DMS53 (cell line): ENCODE data around the gene CABCOCO1.
"Not testable (repeated sequence)": the region's sequence is repeated elsewhere in the genome, so short reads cannot be mapped to it uniquely, and the experiment has no call there.

Experiments used
- DNase-seq: peaks from one replicate; lab custom pipeline; 2025; lab: John Stamatoyannopoulos, UW

The CABCOCO1 gene

DNA sequence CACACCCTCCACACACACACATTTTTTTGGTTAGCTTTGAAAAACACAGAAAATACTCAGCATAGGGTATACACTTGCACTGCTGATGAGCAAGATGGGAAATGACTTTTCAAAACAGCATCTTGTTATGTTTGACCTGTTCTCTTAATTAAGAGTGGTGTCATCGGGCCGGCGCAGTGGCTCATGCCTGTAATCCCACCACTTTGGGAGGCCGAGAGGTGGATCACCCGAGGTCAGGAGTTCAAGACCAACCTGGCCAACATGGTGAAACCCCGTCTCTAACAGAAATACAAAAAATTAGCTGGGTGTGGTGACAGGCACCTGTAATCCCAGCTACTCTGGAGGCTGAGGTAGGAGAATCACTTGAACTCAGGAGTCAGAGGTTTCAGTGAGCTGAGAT is 56.7 kb downstream of the CABCOCO1 start:
- not testable (repeated sequence) for DNase-seq

DNA sequence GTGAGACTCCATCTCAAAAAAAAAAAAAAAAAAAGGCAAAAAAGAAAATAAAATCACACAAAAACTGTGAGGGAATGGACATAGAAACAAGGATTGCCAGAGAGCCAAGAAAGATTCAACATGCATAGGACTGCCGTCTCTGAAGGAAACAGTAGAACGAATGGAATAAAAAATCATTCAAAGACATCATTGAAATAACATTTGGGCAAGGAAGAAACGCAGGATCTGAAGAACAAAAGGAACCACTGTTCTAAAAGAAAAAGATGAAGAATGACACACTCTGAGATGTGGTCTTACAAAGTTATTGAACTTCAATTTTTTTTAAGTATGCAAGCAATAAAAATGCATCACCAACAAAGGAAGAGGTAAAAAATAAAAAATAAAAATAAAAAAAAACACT is 57.2 kb downstream of the CABCOCO1 start:
- DNase-seq = no peak

DNA sequence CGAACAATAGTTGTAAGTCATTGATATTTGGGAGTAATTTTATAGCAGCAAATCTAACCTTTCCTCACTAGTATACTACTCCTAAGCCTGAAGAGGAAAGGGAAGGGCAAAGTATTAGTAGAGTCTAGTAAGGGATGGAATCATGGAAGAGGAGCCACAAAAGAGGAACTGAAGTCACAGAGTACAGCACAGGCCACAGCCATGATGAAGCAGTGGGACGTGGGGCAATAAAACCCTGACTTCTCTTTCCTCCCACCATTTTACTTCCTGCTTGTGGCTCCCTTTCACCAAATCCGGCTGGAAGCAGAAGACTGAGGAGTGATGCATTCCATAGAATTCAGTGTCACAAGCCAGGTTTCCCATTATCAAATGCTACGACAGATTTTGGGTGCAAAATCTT is 58.7 kb downstream of the CABCOCO1 start:
- DNase-seq = no peak

DNA sequence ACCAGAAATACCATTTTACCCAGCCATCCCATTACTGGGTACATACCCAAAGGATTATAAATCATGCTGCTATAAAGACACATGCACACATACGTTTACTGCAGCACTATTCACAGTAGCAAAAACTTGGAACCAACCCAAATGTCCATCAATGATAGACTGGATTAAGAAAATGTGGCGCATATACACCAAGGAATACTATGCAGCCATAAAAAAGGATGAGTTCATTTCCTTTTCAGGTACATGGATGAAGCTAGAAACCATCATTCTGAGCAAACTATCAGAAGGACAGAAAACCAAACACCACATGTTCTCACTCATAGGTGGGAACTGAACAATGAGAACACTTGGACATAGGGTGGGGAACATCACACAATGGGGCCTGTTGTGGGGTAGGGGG is 62.5 kb downstream of the CABCOCO1 start:
- not testable (repeated sequence) for DNase-seq

DNA sequence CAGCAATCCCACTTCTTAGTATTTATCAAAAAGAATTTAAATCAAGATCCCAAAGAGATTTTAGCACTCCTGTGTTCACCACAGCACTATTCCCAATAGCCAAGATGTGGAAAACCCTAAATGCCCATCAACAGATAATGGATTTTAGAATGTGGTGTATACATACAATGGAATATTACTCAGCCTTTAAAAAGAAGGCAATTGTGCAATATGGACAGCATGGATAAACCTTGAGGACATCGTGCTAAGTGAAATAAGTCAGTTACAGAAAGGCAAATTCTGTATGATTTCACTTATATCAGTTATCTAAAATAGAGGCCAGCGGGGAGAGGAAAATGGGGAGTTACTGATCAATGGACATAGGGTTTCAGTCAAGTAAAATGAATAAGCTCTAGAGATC is 66.9 kb downstream of the CABCOCO1 start:
- DNase-seq = no peak

DNA sequence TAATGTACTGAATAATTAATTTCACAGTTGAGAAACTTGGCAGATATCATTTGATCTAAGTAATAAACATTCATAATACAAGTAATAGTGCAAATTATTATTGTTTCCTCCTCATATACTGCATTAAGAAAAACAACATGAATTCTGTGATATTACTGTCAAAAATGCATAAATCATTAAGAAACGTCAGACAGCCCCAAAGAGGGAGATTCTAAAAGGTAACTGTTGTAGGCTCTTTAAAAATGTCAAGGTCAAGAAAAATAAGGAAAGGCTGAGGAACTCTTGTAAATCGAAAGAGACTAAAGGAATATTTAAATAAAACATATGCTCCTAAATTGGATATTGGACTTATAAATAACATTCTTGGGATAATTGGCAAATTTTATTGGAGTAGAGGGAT is 67.9 kb downstream of the CABCOCO1 start:
- no peak for DNase-seq

DNA sequence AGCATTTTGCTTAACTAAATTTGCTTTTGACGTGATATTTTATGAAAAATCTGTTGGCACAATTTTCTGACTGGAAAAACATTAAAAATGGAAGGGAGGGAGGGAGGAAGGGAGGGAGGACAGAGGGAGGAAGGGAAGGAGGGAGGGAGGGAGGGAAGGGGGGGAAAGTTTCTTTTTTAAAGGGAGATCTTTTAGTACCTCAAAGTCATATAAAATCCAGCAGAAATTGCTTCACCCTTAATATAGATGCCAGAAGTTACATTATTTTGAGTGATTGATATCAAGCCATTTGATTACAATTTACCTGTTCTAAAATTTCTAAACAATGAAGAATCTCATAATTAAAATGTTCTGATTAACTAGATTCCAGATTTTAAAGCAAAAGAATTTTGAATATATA is 68.9 kb downstream of the CABCOCO1 start:
- DNase-seq = no peak

DNA sequence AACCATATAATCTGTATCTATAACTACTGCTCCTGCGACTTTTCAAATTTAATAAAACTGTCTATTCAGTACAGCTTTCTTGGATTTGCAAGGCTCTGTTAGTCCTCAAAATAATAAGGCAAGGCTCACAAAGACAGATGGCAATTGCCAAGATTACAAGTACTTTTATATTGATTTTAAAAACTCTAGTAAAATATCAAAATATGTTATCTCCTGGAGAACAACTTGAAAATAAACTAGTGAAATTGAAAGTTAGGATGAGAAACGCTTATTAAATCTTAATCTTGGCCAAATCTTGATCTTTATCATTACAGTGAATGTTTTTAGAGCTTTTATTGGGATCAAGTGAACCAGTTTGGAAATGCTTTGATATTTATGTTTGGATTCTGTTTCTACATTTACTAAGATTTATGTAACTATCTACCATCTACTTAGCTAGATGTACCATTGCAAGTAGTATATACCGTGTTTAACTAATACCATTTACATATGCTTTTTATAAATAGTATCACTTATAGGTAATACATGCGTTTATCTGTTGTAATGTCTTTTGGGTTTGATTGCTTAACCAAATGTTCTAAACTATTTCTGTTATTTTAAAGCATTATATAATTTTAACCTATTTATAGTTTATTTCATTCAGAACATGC is 70.0 kb downstream of the CABCOCO1 start:
- no peak for DNase-seq

DNA sequence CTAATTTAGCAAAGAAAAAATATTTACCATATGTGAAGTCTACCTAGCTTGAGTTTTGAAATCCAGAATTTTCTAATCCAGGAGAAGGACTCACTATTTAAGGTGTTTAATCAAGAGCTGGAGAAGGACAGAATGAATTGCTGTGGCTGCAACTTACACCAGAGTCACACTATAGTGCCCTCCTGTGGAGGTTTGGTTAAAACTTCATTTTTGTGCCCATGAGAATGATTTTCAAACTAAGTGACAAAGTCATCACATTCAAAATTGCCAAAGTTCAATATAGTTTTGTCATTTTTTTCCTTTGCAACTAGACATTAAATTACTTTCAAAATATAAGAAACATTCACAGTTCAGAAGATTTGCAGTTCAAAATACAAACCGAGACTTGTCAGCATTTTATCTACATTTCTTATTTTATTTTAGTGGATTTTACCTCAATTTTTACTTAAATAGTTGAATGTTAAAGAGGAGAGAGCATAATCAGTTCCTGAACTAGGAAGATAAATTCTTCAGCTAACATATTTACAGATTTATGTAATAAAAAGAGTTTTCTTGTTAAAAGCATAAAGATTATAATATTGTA is 70.7 kb downstream of the CABCOCO1 start:
- DNase-seq = peak; percentile 79

DNA sequence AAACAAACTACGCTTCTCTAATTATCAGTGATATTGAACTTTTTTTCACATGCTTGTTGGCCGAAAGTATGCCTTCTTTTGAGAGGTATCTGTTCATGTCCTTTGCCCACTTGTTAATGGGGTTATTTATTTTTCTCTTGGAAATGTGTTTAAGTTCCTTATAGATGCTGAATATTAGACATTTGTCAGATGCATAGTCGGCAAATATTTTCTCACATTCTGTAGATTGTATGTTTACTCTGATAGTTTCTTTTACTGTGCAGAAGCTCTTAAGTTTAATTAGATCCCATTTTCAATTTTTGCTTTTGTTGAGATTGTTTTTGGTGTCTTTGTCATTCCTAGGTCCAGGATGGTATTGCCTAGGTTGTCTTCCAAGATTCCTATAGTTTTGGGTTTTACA is 73.2 kb downstream of the CABCOCO1 start:
- DNase-seq = no peak

DNA sequence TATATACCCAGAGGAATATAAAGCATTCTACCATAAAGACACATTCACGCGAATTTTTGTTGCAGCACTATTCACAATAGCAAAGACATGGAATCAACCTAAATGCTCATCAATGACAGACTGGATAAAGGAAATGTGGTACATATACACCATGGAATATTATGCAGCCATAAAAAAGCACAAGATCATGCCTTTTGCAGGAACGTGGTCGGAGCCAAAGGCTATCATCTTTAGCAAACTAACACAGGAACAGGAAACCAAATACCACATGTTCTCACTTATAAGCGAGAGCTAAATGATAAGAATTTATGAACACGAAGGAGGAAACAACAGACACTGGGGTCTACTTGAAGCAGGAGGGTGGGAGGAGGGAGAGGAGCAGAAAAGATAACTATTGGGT is 74.7 kb downstream of the CABCOCO1 start:
- not testable (repeated sequence) for DNase-seq

DNA sequence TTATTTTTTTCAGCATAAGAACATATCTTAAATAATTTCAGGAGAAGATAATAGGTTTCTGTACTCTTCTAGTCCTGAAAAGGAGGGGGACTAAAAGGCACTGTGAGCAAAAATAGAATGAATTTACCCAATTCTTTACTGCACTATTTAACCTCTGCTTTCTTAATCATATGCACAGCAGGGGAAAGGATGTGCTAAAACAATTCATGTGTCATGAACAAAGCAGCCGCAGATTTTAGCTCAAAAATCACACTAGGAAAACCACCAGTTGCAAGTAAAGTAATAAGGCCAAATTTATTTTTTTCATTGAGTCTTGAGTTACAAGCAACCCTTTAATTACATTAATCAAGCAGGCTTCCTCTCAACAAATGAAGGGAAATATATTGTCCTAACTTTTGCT is 80.1 kb downstream of the CABCOCO1 start:
- no peak for DNase-seq

DNA sequence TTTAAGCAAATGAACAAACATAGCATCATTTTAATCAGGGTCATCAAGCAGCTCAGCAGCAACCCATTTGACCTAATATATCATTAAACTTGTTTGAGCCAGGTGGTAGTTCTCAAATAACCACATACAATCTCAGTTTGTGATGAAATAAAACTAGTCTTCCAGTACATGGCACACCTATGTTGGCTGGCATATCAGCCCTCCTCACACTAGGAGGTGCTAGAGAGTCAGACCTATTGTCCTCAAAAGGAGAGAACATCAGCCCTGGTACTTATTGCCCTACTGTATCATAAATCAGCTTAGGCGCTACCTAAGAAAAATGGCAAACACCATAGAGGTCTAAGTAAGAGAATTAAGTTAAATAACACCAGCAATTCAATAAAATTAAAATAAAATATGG is 81.7 kb downstream of the CABCOCO1 start:
- DNase-seq = peak; percentile 51

DNA sequence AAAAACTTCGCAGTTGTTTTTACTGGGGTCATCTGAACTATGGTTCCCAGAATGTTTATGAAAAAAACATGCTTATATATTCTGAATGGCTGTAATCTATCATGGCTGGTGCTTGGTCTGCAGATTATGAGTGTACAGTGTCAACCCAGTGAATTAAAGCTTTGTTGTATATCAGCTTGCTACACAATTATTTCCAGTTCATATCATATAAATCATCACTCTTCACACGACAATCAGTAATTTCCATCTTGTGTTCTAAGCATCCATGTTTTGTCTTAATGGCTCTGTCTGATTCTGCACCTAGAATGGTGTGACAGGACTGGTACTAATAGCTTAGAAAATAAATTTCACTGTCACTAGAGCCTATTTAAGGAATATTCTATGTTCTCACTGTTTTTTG is 83.6 kb downstream of the CABCOCO1 start:
- no peak for DNase-seq

DNA sequence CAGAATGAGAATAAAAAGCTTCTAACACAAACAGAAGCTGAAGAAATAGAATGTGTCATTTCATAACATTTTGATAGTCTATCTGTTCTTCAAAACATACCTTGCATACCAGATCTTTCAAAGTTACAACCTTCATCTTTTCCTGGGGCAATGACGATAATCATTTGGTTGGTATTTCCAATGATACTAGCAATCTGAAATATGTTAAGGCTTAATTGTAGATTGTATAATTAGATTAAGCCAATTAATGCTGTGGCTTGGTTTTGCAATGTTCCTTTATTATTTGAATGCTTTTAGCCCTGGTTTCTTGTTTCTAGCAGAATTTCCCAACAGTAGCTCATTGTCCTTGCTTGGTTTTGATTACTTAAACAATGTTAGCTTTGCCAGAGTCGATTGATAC is 84.6 kb downstream of the CABCOCO1 start:
- no peak for DNase-seq

DNA sequence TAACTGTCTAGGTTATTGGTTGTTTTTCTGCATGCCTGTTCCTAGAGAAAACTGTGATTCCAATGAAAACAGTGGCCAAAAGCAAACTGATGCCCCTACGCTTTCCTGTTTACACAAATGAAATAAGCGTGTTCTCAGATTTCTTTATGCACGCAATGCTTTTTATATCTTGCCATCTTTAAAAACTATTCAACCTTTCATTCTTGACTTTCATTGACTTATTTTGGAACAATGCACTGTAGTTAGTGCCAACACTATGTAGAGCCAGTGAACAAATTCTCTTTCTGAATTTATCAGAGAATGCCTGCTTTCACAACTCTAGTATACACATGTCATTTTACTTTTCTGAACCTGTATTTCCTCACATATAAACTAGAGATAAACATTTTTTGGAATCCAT is 86.6 kb downstream of the CABCOCO1 start:
- DNase-seq = peak; percentile 42

DNA sequence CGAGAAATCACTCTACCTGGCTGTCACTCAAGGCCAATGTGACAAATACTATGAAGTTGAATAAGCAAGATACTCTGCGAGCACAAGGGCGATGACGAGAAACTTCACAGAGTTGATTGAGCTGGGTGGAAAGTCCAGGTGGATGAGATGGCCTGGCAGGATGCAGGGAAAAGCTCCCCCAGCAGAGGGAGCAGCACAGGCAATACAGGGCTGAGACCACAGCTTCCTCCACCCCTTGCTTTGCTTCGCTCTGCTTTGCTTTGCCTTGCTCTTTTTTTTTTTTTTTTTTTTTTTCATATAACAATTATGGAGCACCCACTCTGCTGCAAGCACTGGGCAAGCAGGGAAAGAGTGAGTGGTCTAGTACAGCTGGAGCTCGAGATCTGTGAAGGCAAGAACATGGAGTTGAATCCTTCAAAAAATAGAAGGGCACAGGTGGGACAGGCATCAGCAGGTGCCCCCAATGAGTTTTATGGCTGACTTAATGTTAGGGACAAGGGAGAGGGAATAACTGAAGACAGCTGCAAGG is 88.3 kb downstream of the CABCOCO1 start:
- peak; percentile 94 for DNase-seq

DNA sequence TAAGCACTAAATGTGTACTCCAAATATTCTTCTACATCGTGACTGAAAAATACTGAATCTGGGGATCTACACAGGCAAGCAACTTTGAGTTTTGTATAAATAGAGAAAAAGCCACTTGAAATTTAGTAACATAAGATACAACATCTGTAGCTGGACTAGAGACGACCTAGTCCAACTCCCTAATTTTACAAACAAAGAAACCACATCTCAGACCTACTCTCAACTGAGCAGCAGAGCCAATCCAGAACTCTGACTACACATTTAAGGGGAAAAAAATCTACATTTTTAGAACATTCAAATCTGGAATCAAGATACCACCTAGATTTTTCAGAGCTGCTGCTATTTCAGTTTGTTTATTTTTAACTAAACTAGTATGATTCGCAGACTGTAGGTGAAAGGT is 88.9 kb downstream of the CABCOCO1 start:
- DNase-seq = no peak

DNA sequence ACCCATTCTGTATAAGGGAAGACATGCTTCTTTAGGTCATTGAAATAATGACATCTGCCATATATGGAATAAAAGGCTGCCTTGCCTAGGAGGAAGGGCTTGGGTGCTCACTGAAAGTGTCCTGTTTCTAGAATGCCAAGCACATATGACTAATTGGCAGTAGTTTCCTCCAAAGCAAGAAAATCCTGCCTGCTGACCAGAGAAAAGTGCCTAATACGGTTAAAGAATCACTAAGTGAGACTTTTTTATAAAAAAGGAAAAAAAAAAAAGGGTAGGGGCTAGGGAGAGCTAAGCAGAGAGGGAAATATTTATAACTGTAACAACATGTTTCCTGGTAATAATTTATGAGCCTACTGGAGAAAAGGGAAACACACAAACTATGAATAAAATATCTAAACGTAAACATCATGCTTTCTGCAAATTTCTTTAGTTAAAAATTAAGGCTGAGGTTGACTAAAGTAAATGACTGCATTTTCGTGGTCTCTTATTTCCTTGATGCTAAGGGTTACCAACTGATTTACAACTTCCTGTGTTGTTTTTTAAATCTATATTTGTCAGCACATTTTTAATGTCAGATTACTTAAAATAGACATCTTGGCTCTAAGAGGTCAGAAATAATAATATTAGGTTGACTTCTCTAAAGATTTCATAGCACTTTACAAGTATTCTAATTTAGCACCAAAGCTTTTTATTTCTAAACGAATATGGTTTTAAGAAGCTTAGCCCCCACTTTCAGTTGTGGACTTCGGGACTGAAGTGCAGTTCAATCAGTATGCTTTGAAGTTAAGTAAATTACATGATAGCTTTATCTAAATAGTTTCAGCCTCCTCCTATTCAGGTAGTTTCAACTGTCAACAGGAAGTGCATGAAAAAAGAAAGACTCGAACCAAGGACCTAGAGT is 89.6 kb downstream of the CABCOCO1 start:
- peak; percentile 73 for DNase-seq

DNA sequence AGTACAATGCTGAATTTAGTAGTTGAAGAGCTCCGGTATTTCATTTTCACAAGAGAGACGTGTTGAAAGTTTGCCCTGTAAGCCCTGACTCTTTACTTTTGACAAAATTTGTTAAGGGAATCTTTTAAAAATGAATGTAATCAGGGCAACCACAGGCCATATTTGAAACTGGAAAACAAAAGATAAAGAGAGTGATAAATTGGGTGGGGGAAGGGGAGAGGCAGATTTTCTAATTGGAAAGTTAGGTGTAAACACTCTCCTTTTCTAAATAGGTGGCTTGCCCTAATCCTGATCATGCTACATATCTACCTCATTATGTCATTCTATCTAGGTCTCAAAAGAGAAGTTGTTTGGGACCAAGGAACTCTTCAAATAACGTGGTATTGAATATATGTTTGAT is 90.7 kb downstream of the CABCOCO1 start:
- no peak for DNase-seq

DNA sequence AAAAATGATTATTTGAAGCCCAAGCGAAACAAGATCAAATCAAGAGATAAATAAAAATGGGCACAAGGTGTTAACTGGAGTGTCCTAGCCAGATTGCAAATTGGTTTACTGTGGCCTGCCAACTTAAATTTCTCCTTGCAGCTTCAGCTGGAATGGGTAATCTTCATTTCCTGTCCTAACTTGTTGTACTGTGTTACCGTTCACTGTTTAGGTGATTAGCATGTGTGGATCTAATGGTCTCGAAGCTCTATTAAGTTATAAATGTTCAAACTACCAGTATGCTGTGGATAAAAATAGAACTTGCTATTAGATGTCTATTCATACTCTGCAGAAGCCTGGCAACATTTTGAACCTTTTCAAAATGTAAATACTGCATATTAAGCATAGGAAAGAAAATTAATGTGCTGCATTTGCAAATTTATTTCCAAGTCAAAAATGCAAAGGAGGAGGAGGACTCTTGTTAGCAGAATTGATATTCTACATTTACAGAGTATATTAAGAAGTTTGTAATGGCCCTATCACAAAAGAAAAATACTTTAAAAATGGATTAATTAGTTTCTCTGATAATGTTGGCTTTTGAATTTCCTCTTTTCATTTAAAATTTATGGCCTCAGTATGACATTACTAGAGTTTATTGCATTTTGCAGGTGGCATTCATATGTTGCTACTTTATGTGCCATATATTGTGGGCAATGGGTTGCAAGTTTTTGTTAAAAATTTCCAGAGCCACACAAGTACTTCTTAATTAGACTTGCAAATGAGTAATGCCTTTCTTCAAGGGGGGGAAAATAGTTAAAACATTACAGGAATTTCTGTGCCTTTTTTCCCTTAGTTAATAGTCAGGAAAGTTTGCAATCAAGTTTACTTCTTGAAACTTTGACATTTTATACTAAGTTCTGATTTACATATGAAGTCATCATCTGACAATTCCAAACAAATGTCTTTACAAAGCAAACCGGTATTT is 92.1 kb downstream of the CABCOCO1 start:
- no peak for DNase-seq

DNA sequence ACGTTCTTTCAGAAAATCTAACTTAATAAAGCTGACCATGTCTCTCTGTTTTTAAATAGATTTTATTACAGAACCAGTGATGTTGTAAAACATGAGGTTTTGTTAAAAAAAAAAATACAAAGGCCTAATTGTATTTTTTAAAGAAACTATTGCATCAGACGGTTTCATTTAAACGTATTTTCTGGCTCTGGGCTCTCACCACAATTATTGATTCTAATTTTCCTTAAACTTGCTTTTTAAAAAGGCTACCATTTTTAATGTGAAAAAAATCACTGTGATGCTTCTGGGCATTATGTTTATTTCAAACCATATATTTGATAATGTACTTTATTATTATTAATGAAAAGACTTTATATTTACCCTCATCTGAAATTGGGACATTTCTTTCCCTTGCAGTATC is 94.3 kb downstream of the CABCOCO1 start:
- DNase-seq = no peak
